Activated CD8-positive, alpha-beta memory T cell treated with anti-CD3 and anti-CD28 coated beads for 4 hours (primary cell): Measurements from ENCODE around the gene C15orf61.

Experiments
- DNase-seq, 2 donors: peaks; one replicate each; pipeline ENCODE4 v3.0.0-alpha.2; 2020; ENCODE audit warnings: low read depth in 2 of 2

Gene C15orf61

GRCh38 chr15:67521029-67521782, at the start of gene C15orf61:
Gene C15orf61, plus strand, starts transcription at chr15:67521131. Its CDS starts 118 bp downstream, at chr15:67521249.
- DNase-seq, result peak; percentile 67 to 68

GRCh38 chr15:67472957-67473356, 48.0 kb upstream of the C15orf61 start:
- DNase-seq, result no peak

DNA sequence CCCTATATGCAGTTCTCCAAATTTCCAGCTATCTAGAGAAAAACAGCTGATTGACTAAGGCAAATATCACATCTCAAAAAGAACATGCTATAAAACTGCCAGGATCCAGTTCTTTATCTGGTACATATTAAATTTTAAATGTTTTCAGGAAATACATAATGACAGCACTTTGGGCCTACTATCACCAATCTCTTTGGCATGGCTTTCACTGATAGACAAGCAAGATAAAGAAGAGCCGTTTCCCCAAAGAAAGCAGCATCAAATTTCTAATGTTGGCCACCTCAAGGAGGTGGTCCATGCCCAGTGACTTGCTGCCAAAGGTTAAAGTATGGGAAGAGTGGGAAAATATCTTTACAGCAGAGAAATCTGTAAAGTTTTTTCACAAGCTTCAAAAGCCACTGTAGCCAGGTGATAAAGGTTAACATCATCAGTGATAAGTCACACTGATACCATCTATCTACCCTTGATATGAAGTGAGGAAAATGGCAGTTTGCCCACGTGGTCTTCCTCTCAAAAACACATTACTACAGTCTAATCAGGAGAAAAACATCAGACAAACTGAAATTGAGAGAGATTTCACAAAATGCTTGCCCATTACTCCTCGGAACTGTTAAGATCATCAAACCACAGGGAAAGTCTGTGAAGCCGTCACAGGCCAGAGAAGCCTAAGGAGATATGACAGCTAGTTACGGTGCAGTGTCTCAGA, 46.4 kb upstream of the C15orf61 start:
- no peak for DNase-seq

- no peak for DNase-seq
These were observed 41.0 kb upstream of the C15orf61 start for GRCh38 chr15:67479781-67480505.

GRCh38 chr15:67480741-67481140, 40.2 kb upstream of the C15orf61 start:
- no peak for DNase-seq

DNA sequence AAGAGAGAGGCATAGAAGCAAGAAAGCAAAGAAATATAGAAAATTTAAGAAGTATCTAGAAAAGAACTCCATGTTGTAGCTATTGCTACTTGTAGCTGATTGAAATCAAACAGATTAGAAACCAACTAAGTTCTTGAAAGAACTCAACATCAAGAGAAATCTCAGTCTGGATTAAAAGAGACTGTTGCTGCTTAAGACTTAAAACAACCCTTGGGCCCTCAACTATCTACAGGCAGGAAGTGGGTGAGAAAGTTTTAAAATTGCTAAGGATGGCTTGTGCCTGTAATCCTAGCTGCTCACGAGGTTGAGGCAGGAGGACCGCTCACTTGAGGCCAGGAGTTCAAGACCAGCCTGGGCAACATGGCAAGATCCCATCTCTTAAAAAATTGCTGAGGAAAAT, 39.3 kb upstream of the C15orf61 start:
- DNase-seq, result no peak

DNA sequence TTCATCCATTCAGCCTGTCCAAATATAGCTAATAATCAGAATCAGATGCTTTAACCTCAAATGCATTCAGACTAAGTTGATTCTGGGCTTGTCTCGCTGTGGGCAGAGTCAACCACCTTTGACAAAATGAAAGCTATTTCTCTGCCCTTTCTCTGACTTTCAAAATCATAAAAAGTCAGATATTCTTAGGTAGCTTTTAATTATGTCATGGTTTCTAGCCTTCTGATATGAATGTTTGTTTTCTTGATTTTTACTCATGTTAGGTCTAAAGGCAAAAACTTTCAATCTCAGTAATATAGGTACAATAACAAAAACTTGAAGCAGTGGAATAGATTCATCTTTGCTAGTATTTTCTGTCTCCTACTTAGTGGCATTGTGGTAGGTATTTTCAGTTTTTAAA, 25.3 kb upstream of the C15orf61 start:
- DNase-seq, result no peak

DNA sequence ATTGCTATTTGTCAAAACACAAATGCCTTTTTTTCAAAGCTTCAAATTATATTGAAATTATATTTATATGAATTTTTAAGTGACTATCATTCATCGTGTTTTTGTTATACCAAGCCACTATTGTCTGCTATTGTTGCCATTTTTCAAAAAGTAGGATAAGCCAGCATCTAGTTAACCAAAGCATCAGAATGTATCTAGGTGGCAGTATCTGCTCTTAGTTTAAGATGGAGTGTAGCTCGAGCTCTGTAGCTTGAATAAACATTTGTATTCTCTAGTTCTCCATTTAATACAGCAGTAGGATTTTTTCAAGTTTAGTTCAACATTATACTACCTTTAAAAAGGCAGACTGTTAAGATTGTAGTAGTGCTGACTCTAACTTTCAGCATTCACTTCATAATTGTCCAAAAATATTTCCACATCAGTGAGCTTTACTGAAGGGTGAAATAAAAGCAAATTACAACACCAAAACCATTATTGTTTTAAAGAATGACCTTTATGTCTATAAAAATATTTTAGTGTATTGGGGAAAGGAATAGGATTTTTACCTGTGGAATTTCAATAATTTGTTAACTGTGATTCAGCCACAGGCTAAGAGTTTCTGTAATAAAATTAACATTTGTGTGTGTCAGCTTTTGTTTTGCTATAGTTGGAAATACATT, 19.6 kb upstream of the C15orf61 start:
- no peak for DNase-seq

DNA sequence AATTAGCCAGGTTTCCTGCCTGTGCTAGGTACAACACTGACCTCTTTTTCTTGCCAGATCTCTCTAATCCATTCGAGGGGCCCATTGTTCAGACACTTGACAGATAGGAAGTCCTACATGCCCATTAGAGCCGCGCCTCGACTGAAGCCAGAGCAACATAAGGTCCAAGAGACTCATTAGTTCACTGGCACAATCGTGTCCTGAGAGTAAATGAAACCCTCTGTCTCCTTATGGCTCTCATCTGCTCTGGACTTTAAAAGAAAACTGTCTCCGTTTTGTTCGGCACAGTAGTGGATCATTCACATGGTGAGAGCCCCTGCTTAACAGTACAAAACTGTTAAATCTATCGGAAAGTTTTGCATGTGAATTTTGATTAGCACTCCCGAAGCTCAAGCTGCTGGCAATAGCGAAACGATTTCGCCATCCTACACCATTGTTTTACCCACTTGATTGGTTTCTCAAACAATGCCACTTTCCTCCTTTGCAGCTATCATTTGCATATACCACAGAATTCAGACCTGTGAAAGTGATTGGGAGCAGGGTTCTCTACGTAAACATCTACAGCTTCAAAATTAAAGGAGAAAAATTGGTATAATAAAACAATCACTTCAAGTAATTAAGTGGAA, 19.0 kb upstream of the C15orf61 start:
- DNase-seq, result no peak

DNA sequence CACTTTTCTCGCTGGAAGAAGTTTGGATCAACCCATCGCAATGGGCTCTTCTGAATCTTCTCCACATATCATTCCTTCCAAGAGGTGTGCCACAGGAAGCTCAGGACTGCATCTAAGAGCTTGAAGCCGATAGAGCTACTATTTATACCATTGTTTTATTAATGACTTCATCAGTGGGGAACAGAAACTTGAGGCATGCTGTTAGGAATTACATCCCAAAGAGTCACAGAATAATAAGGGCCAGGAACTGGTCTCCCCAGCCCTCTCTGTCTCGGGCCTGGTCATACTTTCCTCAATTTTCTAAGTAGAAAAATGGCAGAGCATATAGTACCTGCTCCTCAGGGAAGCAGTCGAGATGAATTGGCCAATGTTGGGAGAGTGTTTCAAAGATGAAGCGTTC, 16.9 kb upstream of the C15orf61 start:
- DNase-seq, result no peak

DNA sequence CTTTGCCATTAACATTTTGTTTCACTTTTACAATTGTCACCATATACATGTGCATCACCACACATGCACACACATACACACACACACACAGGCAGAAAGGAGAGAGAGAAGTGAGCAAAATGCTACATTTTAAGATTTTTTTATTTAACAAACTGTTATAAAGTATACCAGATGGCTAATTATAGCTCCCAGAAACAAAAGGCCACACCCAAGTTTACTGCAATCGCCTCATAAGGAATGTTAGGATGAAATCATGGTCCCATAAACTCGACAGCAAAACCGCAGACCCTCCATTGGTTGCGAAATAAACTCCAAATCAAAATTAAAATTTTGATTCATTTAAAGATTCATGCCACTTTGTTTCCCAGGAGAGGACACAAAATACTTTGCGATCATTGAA, 16.1 kb upstream of the C15orf61 start:
- no peak for DNase-seq

- DNase-seq, result no peak
These were observed 15.0 kb upstream of the C15orf61 start for GRCh38 chr15:67505675-67506572.

GRCh38 chr15:67506775-67507747, 13.9 kb upstream of the C15orf61 start:
- no peak for DNase-seq

DNA sequence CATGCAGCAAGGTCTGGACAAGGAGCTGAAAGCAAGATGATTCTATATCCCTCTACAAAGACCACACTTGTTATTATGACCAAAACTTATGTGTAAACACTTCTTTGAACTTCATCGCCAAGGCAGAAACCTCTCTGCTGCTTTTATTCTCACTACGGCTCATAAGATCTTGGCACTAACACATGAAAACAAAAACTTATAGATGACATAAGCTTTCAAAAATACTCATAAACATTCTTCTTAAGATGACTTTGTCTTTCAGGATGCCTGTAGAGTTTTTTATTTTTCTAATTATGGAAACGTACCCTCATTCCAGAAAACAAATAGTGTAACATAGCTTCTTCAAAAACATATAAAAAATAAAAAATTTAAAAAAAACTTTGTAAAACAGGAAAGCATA, 12.5 kb upstream of the C15orf61 start:
- no peak for DNase-seq

- DNase-seq, result no peak
These were observed 11.0 kb upstream of the C15orf61 start for GRCh38 chr15:67509918-67510317.

GRCh38 chr15:67510597-67511190, 10.2 kb upstream of the C15orf61 start:
- no peak for DNase-seq

- DNase-seq, result no peak
These were observed 9.3 kb upstream of the C15orf61 start for GRCh38 chr15:67511606-67512005.

DNA sequence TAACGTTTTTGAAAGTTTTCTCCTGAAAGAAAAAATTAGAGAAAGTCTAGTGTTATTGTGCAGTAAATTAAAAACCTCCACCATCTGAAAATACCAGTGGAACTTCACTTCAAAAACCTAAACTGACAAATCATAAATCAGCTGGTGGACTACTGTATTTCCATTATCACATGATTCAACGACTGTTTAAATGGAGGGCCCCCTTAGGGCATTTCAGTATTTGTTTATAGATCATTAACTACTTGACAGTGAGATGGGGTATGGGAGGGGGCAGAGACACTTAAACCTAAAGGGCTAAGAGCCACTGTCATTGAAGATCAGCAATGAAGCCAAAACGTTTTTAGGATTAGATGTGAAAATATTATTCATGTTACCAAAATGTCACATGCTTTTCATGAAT, 8.8 kb upstream of the C15orf61 start:
- DNase-seq, result no peak
